Uterus (tissue), 2 donors: ENCODE measurements around the gene FANCM.

Source experiments
- CTCF ChIP-seq, 4 experiments: fragments of 200-600 bp in 2 of 4; fragments of 450-650 bp in 2 of 4; sonication (generic) in 2 of 4; IDR thresholded peaks; one replicate each; pipeline ENCODE4 v1.5.1; 2016 to 2019; ENCODE audit warnings: antibody characterized with exemption in 4 of 4, mild to moderate bottlenecking in 2 of 4, moderate library complexity in 1 of 4
- POLR2A ChIP-seq, 2 donors: fragments of 450-650 bp; IDR thresholded peaks; one replicate each; pipeline ENCODE4 v1.6.1; 2016; ENCODE audit warnings: antibody characterized with exemption in 2 of 2, mild to moderate bottlenecking in 1 of 2, moderate library complexity in 1 of 2

DNA sequence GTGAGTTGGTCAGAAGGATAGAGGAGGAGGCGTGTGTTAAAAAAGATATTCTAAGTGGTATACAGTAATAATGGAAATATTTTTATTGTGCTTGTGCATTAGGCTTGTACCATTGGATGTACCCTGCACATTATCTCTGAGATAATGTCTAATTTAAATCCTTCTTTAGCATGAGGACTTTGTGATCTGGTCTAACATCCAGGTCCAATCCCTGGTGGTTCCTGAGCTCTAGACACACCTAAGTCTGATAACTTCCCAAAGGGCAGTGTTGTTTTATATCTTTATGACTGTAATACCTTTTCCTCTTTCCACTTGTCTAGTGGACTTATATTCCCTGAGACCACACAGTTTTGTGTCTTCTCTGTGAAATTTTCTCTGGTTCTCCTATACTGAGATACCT is 31.2 kb upstream of the FANCM start:
- TF ChIP-seq CTCF (IDR thresholded peaks at IDR 0.05) (no peak), POLR2A (IDR thresholded peaks at IDR 0.05) (no peak)
